Trophoblast cell (in vitro differentiated cells and primary cell): ENCODE data around the gene CD300C.

Experiments
- DNase-seq, 2 donors: peaks; one replicate each; pipeline ENCODE4 v3.0.0-alpha.2; 2016
- H2AFZ ChIP-seq: 2 replicates; pipeline ENCODE4 v1.6.1; 2013; ENCODE audit warnings: low read length, moderate library complexity, mild to moderate bottlenecking; ENCODE audit not compliant: insufficient read depth, poor library complexity
- H2AK5ac ChIP-seq: 2 replicates; pipeline ENCODE4 v1.6.1; 2013; ENCODE audit warnings: mild to moderate bottlenecking, low read length
- H2BK120ac ChIP-seq: 2 replicates; pipeline ENCODE4 v1.6.1; 2013; ENCODE audit warnings: low read length, mild to moderate bottlenecking, moderate library complexity; ENCODE audit not compliant: insufficient read depth, poor library complexity
- H2BK12ac ChIP-seq: 2 replicates; pipeline ENCODE4 v1.6.1; 2013; ENCODE audit warnings: mild to moderate bottlenecking, low read length, moderate library complexity
- H2BK5ac ChIP-seq: 2 replicates; pipeline ENCODE4 v1.6.1; 2013; ENCODE audit warnings: low read length, low read depth, moderate library complexity, mild to moderate bottlenecking; ENCODE audit not compliant: poor library complexity
- H3K14ac ChIP-seq: 2 replicates; pipeline ENCODE4 v1.6.1; 2013; ENCODE audit warnings: mild to moderate bottlenecking, low read length
- H3K18ac ChIP-seq: 2 replicates; pipeline ENCODE4 v1.6.1; 2013; ENCODE audit warnings: mild to moderate bottlenecking, low read length
- H3K23ac ChIP-seq: 2 replicates; pipeline ENCODE4 v1.6.1; 2013; ENCODE audit warnings: low read length
- H3K27ac ChIP-seq: 2 replicates; pipeline ENCODE4 v1.5.1; 2013; ENCODE audit warnings: low read depth, mild to moderate bottlenecking, inconsistent platforms, low read length, moderate library complexity
- H3K27me3 ChIP-seq: 2 replicates; pipeline ENCODE4 v1.6.1; 2013; ENCODE audit warnings: inconsistent platforms, mild to moderate bottlenecking, low read length, moderate library complexity; ENCODE audit not compliant: insufficient read depth
- H3K36me3 ChIP-seq, 2 experiments: 1 replicate in 1 of 2; 2 replicates in 1 of 2; pipeline ENCODE4 v1.6.1; 2013; ENCODE audit warnings: low read length in 2 of 2, mild to moderate bottlenecking in 2 of 2, moderate library complexity in 1 of 2; ENCODE audit not compliant: insufficient read depth in 2 of 2, control insufficient read depth in 1 of 2
- H3K4ac ChIP-seq: 2 replicates; pipeline ENCODE4 v1.6.1; 2013; ENCODE audit warnings: low read depth, mild to moderate bottlenecking, low read length, moderate library complexity
- H3K4me1 ChIP-seq, 2 experiments: 1 replicate in 1 of 2; 2 replicates in 1 of 2; pipeline ENCODE4 v1.6.1; 2013; ENCODE audit warnings: low read length in 2 of 2, mild to moderate bottlenecking in 2 of 2, moderate library complexity in 1 of 2; ENCODE audit not compliant: insufficient read depth in 2 of 2, control insufficient read depth in 1 of 2
- H3K4me2 ChIP-seq: 2 replicates; pipeline ENCODE4 v1.6.1; 2013; ENCODE audit warnings: inconsistent platforms, mild to moderate bottlenecking, low read length, moderate library complexity
- H3K4me3 ChIP-seq: 2 replicates; pipeline ENCODE4 v1.5.1; 2013; ENCODE audit warnings: mild to moderate bottlenecking, low read depth, low read length, inconsistent platforms
- H3K79me1 ChIP-seq: one replicate; pipeline ENCODE4 v1.6.1; 2013; ENCODE audit warnings: low read length
- H3K79me2 ChIP-seq: 2 replicates; pipeline ENCODE4 v1.6.1; 2013; ENCODE audit warnings: low read length, mild to moderate bottlenecking; ENCODE audit not compliant: control insufficient read depth, insufficient read depth, poor library complexity
- H3K9ac ChIP-seq: 2 replicates; pipeline ENCODE4 v1.6.1; 2013; ENCODE audit warnings: mild to moderate bottlenecking, low read length
- H3K9me3 ChIP-seq: 2 replicates; pipeline ENCODE4 v1.6.1; 2013; ENCODE audit warnings: low read depth, mild to moderate bottlenecking, control low read depth, inconsistent platforms, low read length; ENCODE audit not compliant: insufficient read depth
- H4K12ac ChIP-seq: 2 replicates; pipeline ENCODE4 v1.6.1; 2013; ENCODE audit warnings: low read depth, mild to moderate bottlenecking, low read length, moderate library complexity
- H4K8ac ChIP-seq: 2 replicates; pipeline ENCODE4 v1.6.1; 2013; ENCODE audit warnings: low read depth, mild to moderate bottlenecking, low read length, moderate library complexity
- H4K91ac ChIP-seq: one replicate; pipeline ENCODE4 v1.6.1; 2013; ENCODE audit warnings: low read depth, mild to moderate bottlenecking, low read length, moderate library complexity
- WGBS: extraction: QIAGEN DNeasy Blood & Tissue Kit; methylation state at CpG from one replicate; pipeline ENCODE4 v1.1.7; 2013; ENCODE audit warnings: missing lambda C conversion rate; ENCODE audit not compliant: insufficient read length, insufficient coverage; ENCODE audit errors: extremely low coverage; 5-methylcytosine and 5-hydroxymethylcytosine counted together

CD300C gene

DNA sequence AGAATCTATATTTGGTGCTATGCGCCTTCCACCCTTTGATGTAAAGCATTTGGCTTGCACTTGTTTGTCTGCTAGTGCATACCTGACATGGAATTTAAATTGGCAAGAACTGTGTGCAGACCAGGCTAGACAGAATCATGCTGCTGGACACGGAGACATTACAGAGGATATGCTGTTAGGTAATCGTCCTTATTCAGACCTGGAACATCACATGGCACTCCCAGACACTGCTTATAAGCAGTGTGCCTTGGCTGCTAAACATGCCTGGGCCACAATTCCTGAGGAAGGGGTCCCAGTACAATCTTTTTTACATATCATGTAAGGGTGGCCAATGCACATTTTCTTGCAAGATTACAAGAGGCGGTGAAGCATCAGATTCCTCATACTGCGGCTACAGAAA lies 39.8 kb upstream of the CD300C start:
- Histone ChIP-seq H3K23ac (no peak overlapping the region), H3K79me1 (no peaks in the 10 kb centered on the region), H4K12ac (no peak overlapping the region), H3K4me1 (no peaks in the 10 kb centered on the region), H3K9ac (no peak overlapping the region), H3K79me2 (no peaks in the 10 kb centered on the region), H3K14ac (no peak overlapping the region), H3K4me3 (no peak overlapping the region), H4K91ac (no peak overlapping the region), H2BK5ac (no peak overlapping the region), H3K4me2 (no peak overlapping the region), H3K4ac (no peak overlapping the region), H3K27me3 (no peaks in the 10 kb centered on the region), H2AFZ (no peak overlapping the region), H4K8ac (no peak overlapping the region), H3K18ac (no peak overlapping the region), H3K36me3 (no peaks in the 10 kb centered on the region), H2BK12ac (no peak overlapping the region), H2BK120ac (no peak overlapping the region), H3K27ac (no peak overlapping the region), H3K9me3 (peaks cover 18% of the 10 kb centered on the region), H2AK5ac (no peak overlapping the region)
- no peak for DNase-seq
- WGBS, result no CpG with 5 or more reads among the region's 5 CpGs

DNA sequence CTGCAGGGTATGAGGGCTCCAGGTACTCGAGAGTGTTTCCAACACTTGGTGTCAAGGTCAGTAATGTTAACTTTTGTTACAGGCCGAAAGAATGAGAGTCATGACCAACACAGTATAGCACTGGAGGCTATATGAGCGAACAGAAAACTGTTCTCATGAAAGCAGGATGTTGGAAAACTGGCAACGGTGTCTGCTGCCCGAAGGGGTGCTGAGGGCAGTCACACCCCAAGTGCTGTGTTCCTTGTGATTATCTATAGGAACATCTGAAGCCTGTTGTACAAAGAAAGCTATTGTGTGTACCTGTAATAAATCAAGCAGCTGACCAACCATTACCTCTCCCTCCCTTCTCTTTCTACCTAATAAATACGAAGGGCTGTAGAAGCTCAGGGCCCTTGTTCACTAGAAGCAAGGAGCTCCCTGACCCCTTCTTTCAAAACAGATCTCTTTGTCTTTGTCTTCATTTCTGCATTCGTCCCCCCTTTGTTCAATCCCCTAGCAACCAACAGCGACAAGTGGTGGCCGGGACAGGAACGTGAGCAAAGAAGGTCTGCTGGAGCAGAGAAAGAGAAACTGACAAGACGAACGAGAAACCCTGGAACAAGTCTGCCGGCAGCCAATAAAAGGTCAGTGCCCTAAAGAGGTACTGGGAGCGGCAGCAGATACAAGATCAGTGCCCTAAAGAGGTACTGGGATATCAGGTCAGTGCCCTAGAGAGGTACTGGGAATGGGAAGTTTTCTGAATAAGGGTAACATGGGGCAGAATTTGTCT lies 38.6 kb upstream of the CD300C start:
- Histone ChIP-seq H3K4me1 (no peaks in the 10 kb centered on the region), H2BK12ac (no peak overlapping the region), H3K23ac (no peak overlapping the region), H3K27ac (no peak overlapping the region), H3K18ac (no peak overlapping the region), H3K9ac (no peak overlapping the region), H3K27me3 (no peaks in the 10 kb centered on the region), H3K79me2 (no peaks in the 10 kb centered on the region), H3K14ac (no peak overlapping the region), H3K79me1 (no peaks in the 10 kb centered on the region), H2BK5ac (no peak overlapping the region), H2BK120ac (no peak overlapping the region), H3K4me3 (no peak overlapping the region), H4K91ac (no peak overlapping the region), H3K9me3 (peaks cover 18% of the 10 kb centered on the region), H3K36me3 (no peaks in the 10 kb centered on the region), H2AK5ac (no peak overlapping the region), H2AFZ (no peak overlapping the region), H3K4me2 (no peak overlapping the region), H4K12ac (no peak overlapping the region), H3K4ac (no peak overlapping the region), H4K8ac (no peak overlapping the region)
- WGBS, result no CpG with 5 or more reads among the region's 14 CpGs
- no peak for DNase-seq

DNA sequence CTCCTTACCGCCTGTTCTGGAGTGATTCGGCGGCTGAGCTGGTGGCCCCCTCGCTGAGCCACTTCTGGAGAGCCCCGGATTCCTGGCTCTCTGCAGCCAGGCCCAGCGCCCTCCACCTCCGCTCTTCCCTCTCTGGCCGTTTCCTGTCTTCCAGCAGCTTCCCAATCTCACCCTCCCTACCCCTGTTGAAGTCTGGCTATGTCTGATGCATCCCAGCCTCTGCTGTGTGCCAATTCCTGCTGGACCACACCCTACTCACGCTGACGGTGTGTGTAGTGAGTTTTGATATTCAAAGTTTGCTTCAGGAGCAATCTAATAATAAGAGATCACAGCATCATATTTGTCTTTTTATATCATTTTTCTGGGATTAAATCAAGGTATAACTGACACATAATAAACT lies 36.7 kb upstream of the CD300C start:
- Histone ChIP-seq H3K4me2 (no peak overlapping the region), H3K23ac (no peak overlapping the region), H3K9me3 (peaks cover 18% of the 10 kb centered on the region), H3K27me3 (no peaks in the 10 kb centered on the region), H4K91ac (no peak overlapping the region), H2AFZ (no peak overlapping the region), H4K8ac (no peak overlapping the region), H3K9ac (no peak overlapping the region), H3K79me2 (no peaks in the 10 kb centered on the region), H3K79me1 (no peaks in the 10 kb centered on the region), H3K4ac (no peak overlapping the region), H3K4me1 (no peaks in the 10 kb centered on the region), H3K14ac (no peak overlapping the region), H2BK12ac (no peak overlapping the region), H4K12ac (no peak overlapping the region), H3K27ac (no peak overlapping the region), H3K36me3 (no peaks in the 10 kb centered on the region), H2BK120ac (no peak overlapping the region), H2AK5ac (no peak overlapping the region), H2BK5ac (no peak overlapping the region), H3K18ac (no peak overlapping the region), H3K4me3 (no peak overlapping the region)
- DNase-seq, result no peak
- WGBS, result no CpG with 5 or more reads among the region's 10 CpGs

DNA sequence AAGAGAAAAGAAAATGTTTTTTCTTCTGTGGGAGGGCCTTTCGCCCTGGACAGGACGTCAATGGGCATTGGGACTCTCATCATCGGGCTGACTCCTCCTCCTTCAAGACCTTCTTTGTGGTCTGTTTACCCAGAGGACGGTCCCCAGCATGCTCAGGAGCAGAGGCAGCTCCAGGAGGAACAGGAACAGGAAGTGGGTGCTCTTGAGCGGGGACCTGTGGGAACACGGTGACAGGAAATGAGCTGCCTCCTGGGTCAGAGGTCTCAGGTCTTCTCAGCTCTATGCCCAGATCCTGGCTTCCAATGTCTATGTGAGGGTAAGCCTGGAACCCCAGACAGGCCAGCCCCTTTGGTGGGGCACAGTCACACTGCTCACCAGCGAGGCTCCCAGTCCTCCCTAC lies 34.0 kb upstream of the CD300C start:
- Histone ChIP-seq H3K27ac (no peak overlapping the region), H3K9me3 (peaks cover 16% of the 10 kb centered on the region), H4K12ac (no peak overlapping the region), H3K36me3 (no peaks in the 10 kb centered on the region), H3K4me1 (no peaks in the 10 kb centered on the region), H3K23ac (no peak overlapping the region), H3K27me3 (no peaks in the 10 kb centered on the region), H2BK12ac (no peak overlapping the region), H3K4me2 (no peak overlapping the region), H3K14ac (no peak overlapping the region), H3K79me2 (no peaks in the 10 kb centered on the region), H3K4me3 (no peak overlapping the region), H2BK5ac (no peak overlapping the region), H4K8ac (no peak overlapping the region), H2BK120ac (no peak overlapping the region), H2AK5ac (no peak overlapping the region), H2AFZ (no peak overlapping the region), H3K4ac (no peak overlapping the region), H3K79me1 (no peaks in the 10 kb centered on the region), H3K9ac (no peak overlapping the region), H3K18ac (no peak overlapping the region), H4K91ac (no peak overlapping the region)
- no peak for DNase-seq
- no CpG with 5 or more reads among the region's 7 CpGs for WGBS
